A549 (cell line): Measurements from ENCODE around the gene NDUFA1. TPM values are rescaled to one million over a fixed set of nuclear protein-coding genes. Genes with fewer than 3 reads are reported as not detected.

Experiments
- ATAC-seq, 2 experiments: fragments of 200-7000 bp in 1 of 2; fragments of >200 bp in 1 of 2; cut with Nextera tagmentation in 1 of 2; cut with Tn5 transposase in 1 of 2; 3 replicates each; pipeline versions ENCODE4 v1.8.0 to v1.9.1; 2018 to 2020; ENCODE audit warnings: mild to moderate bottlenecking in 1 of 2, moderate library complexity in 1 of 2
- CTCF ChIA-PET: fragments of 300-600 bp; sonication (Branson Sonifier 250); formaldehyde crosslinking; extraction: SDS; loops from one replicate; lab custom pipeline; 2021; ENCODE audit warnings: antibody characterized with exemption, inconsistent platforms; lab: Yijun Ruan, JAX
- POLR2A ChIA-PET: fragments of 350-600 bp; formaldehyde crosslinking; extraction: SDS; loops from one replicate; lab custom pipeline; 2021; ENCODE audit warnings: antibody characterized with exemption, inconsistent platforms; lab: Yijun Ruan, JAX
- DNase-seq, 2 experiments: peaks; one replicate each; pipeline versions ENCODE4 v3.0.0 to v3.0.0-alpha.2; 2011 to 2016; ENCODE audit warnings: low read depth in 1 of 2, low spot score in 1 of 2
- FAIRE-seq: peaks from 2 replicates; lab custom pipeline; 2011; peaks lifted over from hg19 to GRCh38; lab: Jason Lieb, UNC
- H3K27ac ChIP-seq, 2 experiments: fragments of >200 bp; sonication (Bioruptor Twin); formaldehyde crosslinking; 3 replicates each; pipeline ENCODE4 v1.5.1; 2016 to 2017
- H3K4me1 ChIP-seq: fragments of >200 bp; sonication (Bioruptor Twin); formaldehyde crosslinking; 3 replicates; pipeline ENCODE4 v1.6.1; 2016
- H3K4me2 ChIP-seq: fragments of >200 bp; sonication (Bioruptor Twin); formaldehyde crosslinking; 3 replicates; pipeline ENCODE4 v1.6.1; 2016
- H3K4me3 ChIP-seq: fragments of >200 bp; sonication (Bioruptor Twin); formaldehyde crosslinking; 3 replicates; pipeline ENCODE4 v1.5.1; 2016
- H3K9me3 ChIP-seq: fragments of >200 bp; sonication (Bioruptor Twin); formaldehyde crosslinking; 3 replicates; pipeline ENCODE4 v1.6.1; 2016
- BHLHE40 ChIP-seq: IDR thresholded peaks from 2 replicates; pipeline ENCODE4 v1.6.1; 2012; ENCODE audit warnings: low read depth, low read length, inconsistent platforms
- CBX2 ChIP-seq: fragments of 200-600 bp; sonication (generic); IDR thresholded peaks from 2 replicates; pipeline ENCODE4 v1.6.1; 2016; ENCODE audit warnings: low read depth, mild to moderate bottlenecking, borderline replicate concordance
- CBX8 ChIP-seq: fragments of 200-600 bp; sonication (generic); IDR thresholded peaks from 2 replicates; pipeline ENCODE4 v1.6.1; 2016
- CEBPB ChIP-seq, 2 experiments: fragments of >200 bp in 1 of 2; sonication (Bioruptor Twin) in 1 of 2; formaldehyde crosslinking in 1 of 2; IDR thresholded peaks; 2 replicates each; pipeline ENCODE4 v1.6.1; 2012 to 2016
- CHD2 ChIP-seq: fragments of 150-350 bp; IDR thresholded peaks from 2 replicates; pipeline ENCODE4 v1.6.1; 2014; ENCODE audit warnings: low read length; ENCODE audit not compliant: partially characterized antibody
- CHD4 ChIP-seq: fragments of 200-600 bp; sonication (generic); IDR thresholded peaks from 2 replicates; pipeline ENCODE4 v1.6.1; 2016; ENCODE audit warnings: antibody characterized with exemption, mild to moderate bottlenecking, borderline replicate concordance
- EHF ChIP-seq: fragments of 250-450 bp; sonication (Bioruptor Pico); IDR thresholded peaks from 2 replicates; pipeline ENCODE4 v1.5.0; 2020; ENCODE audit warnings: mild to moderate bottlenecking
- EHMT2 ChIP-seq: fragments of 200-600 bp; sonication (generic); IDR thresholded peaks from 2 replicates; pipeline ENCODE4 v1.6.1; 2016; ENCODE audit warnings: antibody characterized with exemption, low read depth, mild to moderate bottlenecking, moderate library complexity
- EP300 ChIP-seq, 2 experiments: fragments of >200 bp; sonication (Bioruptor Twin); formaldehyde crosslinking; IDR thresholded peaks; 2 replicates in 1 of 2; 3 replicates in 1 of 2; pipeline ENCODE4 v1.6.1; 2016 to 2017
- FOSB ChIP-seq: fragments of 250-450 bp; sonication (Bioruptor Pico); IDR thresholded peaks from 2 replicates; pipeline ENCODE4 v1.5.0; 2020; ENCODE audit warnings: mild to moderate bottlenecking, moderate library complexity
- FOSL2 ChIP-seq, 2 experiments: fragments of 450-650 bp in 1 of 2; fragments of >200 bp in 1 of 2; sonication (Bioruptor Twin) in 1 of 2; formaldehyde crosslinking; IDR thresholded peaks; 2 replicates each; pipeline versions ENCODE4 v1.5.0 to v1.6.1; 2016 to 2020; ENCODE audit warnings: mild to moderate bottlenecking in 1 of 2, moderate library complexity in 1 of 2
- FOXS1 ChIP-seq: fragments of 250-450 bp; sonication (Bioruptor Pico); IDR thresholded peaks from 2 replicates; pipeline ENCODE4 v1.5.0; 2020; ENCODE audit warnings: mild to moderate bottlenecking, moderate library complexity
- GATA3 ChIP-seq: IDR thresholded peaks from 2 replicates; pipeline ENCODE4 v1.6.1; 2012; ENCODE audit warnings: borderline replicate concordance
- HDAC2 ChIP-seq: fragments of 200-600 bp; sonication (generic); IDR thresholded peaks from 2 replicates; pipeline ENCODE4 v1.6.1; 2016
- HEYL ChIP-seq: fragments of 250-450 bp; sonication (Bioruptor Pico); IDR thresholded peaks from 2 replicates; pipeline ENCODE4 v1.8.0; 2021; ENCODE audit warnings: mild to moderate bottlenecking, moderate library complexity
- HOXA7 ChIP-seq: fragments of 250-450 bp; sonication (Bioruptor Pico); IDR thresholded peaks from 2 replicates; pipeline ENCODE4 v1.5.0; 2020; ENCODE audit warnings: mild to moderate bottlenecking, moderate library complexity
- HOXB13 ChIP-seq: fragments of 250-450 bp; sonication (Bioruptor Pico); IDR thresholded peaks from 2 replicates; pipeline ENCODE4 v1.5.0; 2020; ENCODE audit warnings: low read depth, mild to moderate bottlenecking, moderate library complexity
- HOXB5 ChIP-seq: fragments of 250-450 bp; sonication (Bioruptor Pico); IDR thresholded peaks from 2 replicates; pipeline ENCODE4 v1.5.0; 2020; ENCODE audit warnings: mild to moderate bottlenecking, moderate library complexity
- JUN ChIP-seq, 2 experiments: fragments of >200 bp; sonication (Bioruptor Twin); formaldehyde crosslinking; IDR thresholded peaks; 2 replicates in 1 of 2; 3 replicates in 1 of 2; pipeline ENCODE4 v1.6.1; 2016 to 2017
- KDM5A ChIP-seq: fragments of 200-600 bp; sonication (generic); IDR thresholded peaks from 2 replicates; pipeline ENCODE4 v1.6.1; 2016; ENCODE audit warnings: antibody characterized with exemption, mild to moderate bottlenecking
- MYC ChIP-seq: IDR thresholded peaks from 2 replicates; pipeline ENCODE4 v1.6.1; 2012; ENCODE audit warnings: mild to moderate bottlenecking, inconsistent platforms, low read length, improper control_type of control experiment, borderline replicate concordance
- NR3C1 ChIP-seq: fragments of >200 bp; sonication (Bioruptor Twin); formaldehyde crosslinking; IDR thresholded peaks from 3 replicates; pipeline ENCODE4 v1.6.1; 2017
- PHF8 ChIP-seq: fragments of 200-600 bp; sonication (generic); IDR thresholded peaks from 2 replicates; pipeline ENCODE4 v1.6.1; 2016; ENCODE audit warnings: low read depth, mild to moderate bottlenecking, antibody characterized with exemption, moderate library complexity, borderline replicate concordance
- POLR2A ChIP-seq: IDR thresholded peaks from 2 replicates; pipeline ENCODE4 v1.6.1; 2012; ENCODE audit warnings: mild to moderate bottlenecking, low read length
- POLR2AphosphoS2 ChIP-seq: conservative IDR thresholded peaks from 2 replicates; pipeline ENCODE4 v1.6.1; 2012; ENCODE audit warnings: low read length, improper control_type of control experiment, inconsistent platforms
- RAD21 ChIP-seq, 2 experiments: fragments of >200 bp in 1 of 2; sonication (Bioruptor Twin) in 1 of 2; formaldehyde crosslinking in 1 of 2; IDR thresholded peaks in 1 of 2; conservative IDR thresholded peaks in 1 of 2; 2 replicates in 1 of 2; 3 replicates in 1 of 2; pipeline ENCODE4 v1.6.1; 2012 to 2018; ENCODE audit warnings: inconsistent platforms in 1 of 2
- RCOR1 ChIP-seq: fragments of 150-350 bp; IDR thresholded peaks from 2 replicates; pipeline ENCODE4 v1.6.1; 2014; ENCODE audit warnings: antibody characterized with exemption, low read length, low read depth
- RNF2 ChIP-seq: fragments of 200-600 bp; sonication (generic); IDR thresholded peaks from 2 replicates; pipeline ENCODE4 v1.6.1; 2016; ENCODE audit warnings: low read depth, mild to moderate bottlenecking, antibody characterized with exemption, moderate library complexity, borderline replicate concordance
- TFCP2L1 ChIP-seq: fragments of 250-450 bp; sonication (Bioruptor Pico); IDR thresholded peaks from 2 replicates; pipeline ENCODE4 v1.5.0; 2021; ENCODE audit warnings: mild to moderate bottlenecking
- TP53 ChIP-seq: fragments of 250-450 bp; sonication (Bioruptor Pico); IDR thresholded peaks from 2 replicates; pipeline ENCODE4 v1.5.0; 2021; ENCODE audit warnings: mild to moderate bottlenecking, moderate library complexity
- ZC3H11A ChIP-seq: fragments of 450-650 bp; IDR thresholded peaks from 2 replicates; pipeline ENCODE4 v1.6.1; 2014; ENCODE audit warnings: antibody characterized with exemption, mild to moderate bottlenecking
- ZFP36 ChIP-seq: fragments of 450-650 bp; IDR thresholded peaks from 2 replicates; pipeline ENCODE4 v1.6.1; 2014; ENCODE audit warnings: borderline replicate concordance; ENCODE audit not compliant: partially characterized antibody
- WGBS: methylation state at CpG from one replicate; pipeline ENCODE4 v1.1.6; 2017; ENCODE audit errors: missing lambda C conversion rate; 5-methylcytosine and 5-hydroxymethylcytosine counted together
- polyA minus RNA-seq: library from RNA; depleted of rRNA, polyadenylated mRNA; stranded (reverse); fragments of >200 nt; gene quantifications from 2 replicates; pipeline ENCODE4 v1.2.3, GENCODE V29; 2011; rRNA and poly(A)+ RNA removed
- polyA plus RNA-seq, 4 experiments: library from polyadenylated mRNA; depleted of rRNA in 3 of 4; stranded (reverse); fragments of >200 nt; fragmentation: RNase III in 1 of 4; extraction: RNeasy Plus Mini Kit Qiagen cat#74134 plus additional on column Dnase treatment in 1 of 4; gene quantifications; 2 replicates in 3 of 4; 3 replicates in 1 of 4; pipeline ENCODE4 v1.2.3, GENCODE V29; 2011 to 2017
- TF ChIP-seq, protein P1 (sequence below): fragments of >200 bp; sonication (Bioruptor Twin); formaldehyde crosslinking; IDR thresholded peaks from 3 replicates; pipeline ENCODE4 v1.6.1; 2016
- TF ChIP-seq, protein P2 (sequence below): IDR thresholded peaks from 2 replicates; pipeline ENCODE4 v1.6.1; 2012
- TF ChIP-seq, protein P3 (sequence below): fragments of 450-650 bp; IDR thresholded peaks from 2 replicates; pipeline ENCODE4 v1.6.1; 2014; ENCODE audit warnings: antibody characterized with exemption
- TF ChIP-seq, protein P4 (sequence below): fragments of >200 bp; sonication (Bioruptor Twin); formaldehyde crosslinking; IDR thresholded peaks from 2 replicates; pipeline ENCODE4 v1.6.1; 2016
- TF ChIP-seq, protein P5 (sequence below): IDR thresholded peaks from 2 replicates; pipeline ENCODE4 v1.6.1; 2012
- TF ChIP-seq, protein P6 (sequence below): fragments of 250-450 bp; sonication (Bioruptor Pico); IDR thresholded peaks from 2 replicates; pipeline ENCODE4 v1.5.0; 2020; ENCODE audit warnings: low read depth, mild to moderate bottlenecking, moderate library complexity

The NDUFA1 gene
- 249 and 435 TPM in 2 replicates for polyA plus RNA-seq (2011; rRNA removed)
- polyA plus RNA-seq (2012; cell fraction: cytosol; rRNA removed): 160 and 229 TPM in 2 replicates
- polyA plus RNA-seq (2012; cell fraction: nucleus; rRNA removed): 28.0 and 57.8 TPM in 2 replicates
- polyA plus RNA-seq (2017; fragmentation: RNase III; extraction: RNeasy Plus Mini Kit Qiagen cat#74134 plus additional on column Dnase treatment): 432 to 469 TPM (median 449 TPM) in 3 replicates
- 45.5 and 52.3 TPM in 2 replicates for polyA minus RNA-seq

DNA sequence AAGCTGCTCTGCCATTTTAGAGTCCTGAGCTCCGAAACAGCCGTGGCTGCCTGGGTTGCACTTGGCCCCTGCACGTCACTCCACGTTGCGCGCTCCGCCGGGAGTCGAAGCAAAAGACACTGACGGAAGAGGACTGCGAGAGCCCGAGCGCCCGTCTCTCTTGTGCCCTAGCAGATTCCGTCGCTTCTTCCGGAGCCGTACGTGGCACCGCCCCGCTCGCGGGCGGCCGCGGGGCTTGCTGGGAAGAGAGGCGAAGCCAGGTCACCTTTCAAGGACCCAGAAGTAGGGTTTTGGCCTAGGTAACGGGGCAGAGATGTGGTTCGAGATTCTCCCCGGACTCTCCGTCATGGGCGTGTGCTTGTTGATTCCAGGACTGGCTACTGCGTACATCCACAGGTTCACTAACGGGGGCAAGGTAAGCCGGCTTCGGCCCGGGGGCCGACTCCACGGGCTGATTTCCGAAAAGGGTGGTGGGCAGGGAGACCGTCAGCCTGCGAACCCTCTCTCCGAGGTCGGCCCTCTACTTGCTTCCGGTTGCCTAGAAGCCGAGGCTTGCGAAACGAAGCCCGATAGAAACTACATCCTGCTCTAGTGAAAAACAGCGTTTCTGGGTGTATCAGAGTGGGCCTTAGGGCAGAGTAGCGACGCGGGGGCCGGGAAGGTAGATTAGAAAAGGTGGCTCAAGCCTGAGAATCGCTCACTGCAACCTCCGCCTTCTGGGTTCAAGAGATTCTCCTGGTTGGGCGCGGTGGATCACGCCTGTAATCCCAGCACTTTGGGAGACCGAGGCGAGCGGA lies at the start of gene NDUFA1, which contains the start of gene RNF113A:
TSS of gene NDUFA1 (plus strand) at position 234 of the 797 bp plus-strand sequence. CDS start at position 314, 80 bp downstream.
TSS of gene RNF113A (minus strand) at position 135 of the 797 bp plus-strand sequence. CDS start at position 15, 120 bp downstream.
- Histone ChIP-seq H3K4me1 (peaks cover 17% of the 10 kb centered on the region; the same call in 1 of the 3 replicates), H3K9me3 (no peaks in the 10 kb centered on the region), H3K4me2 (peak within 1 kb of the TSS; percentile 98), H3K4me3 (peak within 1 kb of the TSS; percentile 76), H3K27ac (peak within 1 kb of the TSS; percentile 96 to 99)
- POLR2A ChIA-PET: interaction anchor here (0.6 to 2.7 kb wide), 7 partner anchors 10 to 298 kb away, joined by 3 to 26 read pairs (median 3); partner anchors contain the start of genes RPL39 and UPF3B
- peak; percentile 82 to 92 for DNase-seq
- peak; percentile 95 to 98 for ATAC-seq
- whole genome bisulfite sequencing: under 1% methylated on average over 31 of the region's 62 CpGs
- CTCF ChIA-PET: interaction anchor here (1.7 kb wide), 1 partner anchor 19 kb away, joined by 3 read pairs; the partner anchor contains the start of gene UPF3B
- FAIRE-seq: no peak
- no peak for TF ChIP-seq GATA3
- no peak for TF ChIP-seq FOSB
- TF ChIP-seq, protein P1, sequence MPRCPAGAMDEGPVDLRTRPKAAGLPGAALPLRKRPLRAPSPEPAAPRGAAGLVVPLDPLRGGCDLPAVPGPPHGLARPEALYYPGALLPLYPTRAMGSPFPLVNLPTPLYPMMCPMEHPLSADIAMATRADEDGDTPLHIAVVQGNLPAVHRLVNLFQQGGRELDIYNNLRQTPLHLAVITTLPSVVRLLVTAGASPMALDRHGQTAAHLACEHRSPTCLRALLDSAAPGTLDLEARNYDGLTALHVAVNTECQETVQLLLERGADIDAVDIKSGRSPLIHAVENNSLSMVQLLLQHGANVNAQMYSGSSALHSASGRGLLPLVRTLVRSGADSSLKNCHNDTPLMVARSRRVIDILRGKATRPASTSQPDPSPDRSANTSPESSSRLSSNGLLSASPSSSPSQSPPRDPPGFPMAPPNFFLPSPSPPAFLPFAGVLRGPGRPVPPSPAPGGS: peak; percentile 72; the same call in 2 of the 3 replicates
- TF ChIP-seq EHMT2: no peak
- TF ChIP-seq, protein P2, sequence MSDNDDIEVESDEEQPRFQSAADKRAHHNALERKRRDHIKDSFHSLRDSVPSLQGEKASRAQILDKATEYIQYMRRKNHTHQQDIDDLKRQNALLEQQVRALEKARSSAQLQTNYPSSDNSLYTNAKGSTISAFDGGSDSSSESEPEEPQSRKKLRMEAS: peak; percentile 83
- no peak for TF ChIP-seq BHLHE40
- TF ChIP-seq CHD2: no peak
- TF ChIP-seq RCOR1: no peak
- no peak for TF ChIP-seq EHF (CRISPR knock-in tag)
- no peak for TF ChIP-seq TP53
- TF ChIP-seq PHF8: peak; percentile 64
- TF ChIP-seq EP300 (IDR thresholded peaks at IDR 0.05): no peak
- no peak for TF ChIP-seq RNF2
- TF ChIP-seq POLR2A: peak; percentile 80
- no peak for TF ChIP-seq HDAC2
- no peak for TF ChIP-seq FOSL2 (IDR thresholded peaks at IDR 0.05)
- TF ChIP-seq FOSL2 (CRISPR knock-in tag; IDR thresholded peaks at IDR 0.05): no peak
- TF ChIP-seq, protein P3, sequence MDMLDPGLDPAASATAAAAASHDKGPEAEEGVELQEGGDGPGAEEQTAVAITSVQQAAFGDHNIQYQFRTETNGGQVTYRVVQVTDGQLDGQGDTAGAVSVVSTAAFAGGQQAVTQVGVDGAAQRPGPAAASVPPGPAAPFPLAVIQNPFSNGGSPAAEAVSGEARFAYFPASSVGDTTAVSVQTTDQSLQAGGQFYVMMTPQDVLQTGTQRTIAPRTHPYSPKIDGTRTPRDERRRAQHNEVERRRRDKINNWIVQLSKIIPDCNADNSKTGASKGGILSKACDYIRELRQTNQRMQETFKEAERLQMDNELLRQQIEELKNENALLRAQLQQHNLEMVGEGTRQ: no peak
- peak; percentile 13 to 62; a peak in 3 of 4 replicates for TF ChIP-seq CEBPB (IDR thresholded peaks at IDR 0.05)
- no peak for TF ChIP-seq HOXB5 (CRISPR knock-in tag)
- TF ChIP-seq RAD21 (conservative IDR thresholded peaks at IDR 0.05 in 1 of 2, IDR thresholded peaks at IDR 0.05 in 1 of 2): no peak
- TF ChIP-seq ZC3H11A: no peak
- no peak for TF ChIP-seq MYC
- no peak for TF ChIP-seq HOXA7
- TF ChIP-seq HOXB13 (CRISPR knock-in tag): no peak
- 0 out of 2 replicates have a peak, but pooled peaks have one; percentile 33 for TF ChIP-seq TFCP2L1 (CRISPR knock-in tag)
- TF ChIP-seq, protein P4, sequence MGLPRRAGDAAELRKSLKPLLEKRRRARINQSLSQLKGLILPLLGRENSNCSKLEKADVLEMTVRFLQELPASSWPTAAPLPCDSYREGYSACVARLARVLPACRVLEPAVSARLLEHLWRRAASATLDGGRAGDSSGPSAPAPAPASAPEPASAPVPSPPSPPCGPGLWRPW: no peak
- TF ChIP-seq, protein P5, sequence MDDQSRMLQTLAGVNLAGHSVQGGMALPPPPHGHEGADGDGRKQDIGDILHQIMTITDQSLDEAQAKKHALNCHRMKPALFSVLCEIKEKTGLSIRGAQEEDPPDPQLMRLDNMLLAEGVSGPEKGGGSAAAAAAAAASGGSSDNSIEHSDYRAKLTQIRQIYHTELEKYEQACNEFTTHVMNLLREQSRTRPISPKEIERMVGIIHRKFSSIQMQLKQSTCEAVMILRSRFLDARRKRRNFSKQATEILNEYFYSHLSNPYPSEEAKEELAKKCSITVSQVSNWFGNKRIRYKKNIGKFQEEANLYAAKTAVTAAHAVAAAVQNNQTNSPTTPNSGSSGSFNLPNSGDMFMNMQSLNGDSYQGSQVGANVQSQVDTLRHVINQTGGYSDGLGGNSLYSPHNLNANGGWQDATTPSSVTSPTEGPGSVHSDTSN: no peak
- TF ChIP-seq, protein P6, sequence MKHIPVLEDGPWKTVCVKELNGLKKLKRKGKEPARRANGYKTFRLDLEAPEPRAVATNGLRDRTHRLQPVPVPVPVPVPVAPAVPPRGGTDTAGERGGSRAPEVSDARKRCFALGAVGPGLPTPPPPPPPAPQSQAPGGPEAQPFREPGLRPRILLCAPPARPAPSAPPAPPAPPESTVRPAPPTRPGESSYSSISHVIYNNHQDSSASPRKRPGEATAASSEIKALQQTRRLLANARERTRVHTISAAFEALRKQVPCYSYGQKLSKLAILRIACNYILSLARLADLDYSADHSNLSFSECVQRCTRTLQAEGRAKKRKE (CRISPR knock-in tag): no peak
- no peak for TF ChIP-seq CBX2
- no peak for TF ChIP-seq KDM5A
- no peak for TF ChIP-seq POLR2AphosphoS2
- no peak for TF ChIP-seq FOXS1 (CRISPR knock-in tag)
- TF ChIP-seq CBX8: no peak
- TF ChIP-seq CHD4: no peak; the same call in 1 of the 2 replicates
- TF ChIP-seq JUN (IDR thresholded peaks at IDR 0.05): peak; percentile 61 to 77; a peak in 3 of 5 replicates
- TF ChIP-seq ZFP36: no peak
- no peak for TF ChIP-seq NR3C1
- TF ChIP-seq HEYL: no peak
